Vagina (tissue), 2 donors: ENCODE data around the gene MELK. TPM values are rescaled to one million over a fixed set of nuclear protein-coding genes. Genes with fewer than 3 reads are reported as not detected.
"Not testable (repeated sequence)": the region's sequence is repeated elsewhere in the genome, so short reads cannot be mapped to it uniquely, and the experiment has no call there.

Experiments
- DNase-seq, 2 donors: peaks; one replicate each; pipeline ENCODE4 v3.0.0-alpha.2; 2017; ENCODE audit errors: extremely low spot score in 2 of 2
- H3K27ac ChIP-seq: fragments of 200-600 bp; sonication (generic); one replicate; pipeline ENCODE4 v1.5.1; 2019
- H3K27me3 ChIP-seq: fragments of 200-600 bp; sonication (generic); one replicate; pipeline ENCODE4 v1.5.1; 2019
- H3K36me3 ChIP-seq, 2 donors: fragments of 200-600 bp; sonication (generic); one replicate each; pipeline ENCODE4 v1.5.1; 2017 to 2019
- H3K4me1 ChIP-seq: fragments of 200-600 bp; sonication (generic); one replicate; pipeline ENCODE4 v1.5.1; 2019
- H3K4me3 ChIP-seq, 2 donors: fragments of 200-600 bp; sonication (generic); 1 replicate in 1 of 2; 2 replicates in 1 of 2; pipeline ENCODE4 v1.5.1; 2016 to 2019
- H3K9me3 ChIP-seq: fragments of 200-600 bp; sonication (generic); one replicate; pipeline ENCODE4 v1.5.1; 2019
- POLR2A ChIP-seq, 2 donors: fragments of 450-650 bp; IDR thresholded peaks; one replicate each; pipeline ENCODE4 v1.6.1; 2017; ENCODE audit warnings: antibody characterized with exemption in 2 of 2, mild to moderate bottlenecking in 2 of 2, moderate library complexity in 2 of 2
- POLR2AphosphoS5 ChIP-seq, 2 donors: sonication (generic); formaldehyde crosslinking; IDR thresholded peaks; one replicate each; pipeline ENCODE4 v1.9.0; 2017; ENCODE audit warnings: antibody characterized with exemption in 2 of 2, mild to moderate bottlenecking in 2 of 2, low read depth in 1 of 2; ENCODE audit not compliant: insufficient read depth in 1 of 2
- intact Hi-C: fragments of 100-400 bp; cut with DNase I; formaldehyde crosslinking; loops from one replicate; pipeline ENCODE4 v1.15.1; 2023
- total RNA-seq: library from RNA; depleted of rRNA; stranded (reverse); fragments of >200 nt; gene quantifications from one replicate; pipeline ENCODE4 v1.2.3, GENCODE V29; 2016
- TF ChIP-seq, protein P1 (sequence below), 3 experiments: fragments of 450-650 bp in 2 of 3; fragments of 200-600 bp in 1 of 3; sonication (generic) in 1 of 3; IDR thresholded peaks; one replicate each; pipeline ENCODE4 v1.5.1; 2017 to 2019; ENCODE audit warnings: antibody characterized with exemption in 3 of 3, mild to moderate bottlenecking in 2 of 3, moderate library complexity in 2 of 3

MELK gene
- total RNA-seq: 2.9 TPM

DNA sequence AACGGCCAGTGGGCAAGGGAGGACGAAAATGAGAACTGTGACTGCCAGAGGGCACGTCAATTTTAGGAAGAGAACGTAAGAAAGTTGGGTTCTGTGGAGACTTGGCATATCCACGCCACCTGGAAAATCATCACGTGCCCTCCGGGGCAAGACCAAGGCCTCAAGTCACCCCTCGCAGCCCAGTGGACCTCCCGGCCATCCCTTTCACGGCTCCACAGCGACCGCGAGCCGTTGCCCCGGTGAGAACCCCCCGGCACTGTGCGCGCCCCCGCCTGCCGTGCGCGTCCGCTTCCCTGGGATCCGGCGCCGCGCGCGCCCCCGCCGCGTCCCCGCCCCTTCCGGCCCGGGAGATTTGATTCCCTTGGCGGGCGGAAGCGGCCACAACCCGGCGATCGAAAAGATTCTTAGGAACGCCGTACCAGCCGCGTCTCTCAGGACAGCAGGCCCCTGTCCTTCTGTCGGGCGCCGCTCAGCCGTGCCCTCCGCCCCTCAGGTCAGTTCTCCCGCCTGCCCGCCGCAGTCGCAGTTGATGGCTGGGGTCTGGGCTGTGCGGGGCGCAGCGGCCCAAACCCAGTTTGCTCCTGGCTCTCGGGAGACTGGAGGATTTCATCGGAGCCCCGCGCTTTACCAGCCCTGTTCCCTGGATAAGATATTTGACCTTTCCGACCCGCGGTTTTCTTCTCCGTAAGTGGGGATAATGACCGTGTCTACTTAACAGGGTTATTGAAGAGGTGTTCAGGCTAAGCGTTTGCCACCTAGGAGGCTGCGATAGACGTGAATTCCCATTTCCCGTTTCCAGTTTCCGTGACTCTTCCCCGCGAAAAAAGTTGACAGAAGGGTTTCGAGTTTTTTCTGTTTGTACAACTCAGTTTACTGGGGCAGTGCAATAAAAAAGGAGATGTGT lies at the start of gene MELK:
MELK (plus strand) TSS at position 381 of the 904 bp plus-strand sequence. CDS start 8,787 bp downstream, outside the sequence.
- no peaks in the 10 kb centered on the region for H3K27me3 ChIP-seq
- intact Hi-C loops: no loop called here
- no peaks in the 10 kb centered on the region for H3K36me3 ChIP-seq
- TF ChIP-seq POLR2A (IDR thresholded peaks at IDR 0.05) (no peak), POLR2AphosphoS5 (IDR thresholded peaks at IDR 0.05; ENCODE audit: insufficient read depth in 1 of 2, low read depth in 1 of 2) (peak in 1 of 2 donors; percentile 40)
- peak within 1 kb of the TSS; percentile 78 for H3K27ac ChIP-seq
- DNase-seq: no peak
- H3K4me1 ChIP-seq: peaks cover 16% of the 10 kb centered on the region
- peak within 1 kb of the TSS; percentile 70 to 87 for H3K4me3 ChIP-seq
- no peaks in the 10 kb centered on the region for H3K9me3 ChIP-seq

DNA sequence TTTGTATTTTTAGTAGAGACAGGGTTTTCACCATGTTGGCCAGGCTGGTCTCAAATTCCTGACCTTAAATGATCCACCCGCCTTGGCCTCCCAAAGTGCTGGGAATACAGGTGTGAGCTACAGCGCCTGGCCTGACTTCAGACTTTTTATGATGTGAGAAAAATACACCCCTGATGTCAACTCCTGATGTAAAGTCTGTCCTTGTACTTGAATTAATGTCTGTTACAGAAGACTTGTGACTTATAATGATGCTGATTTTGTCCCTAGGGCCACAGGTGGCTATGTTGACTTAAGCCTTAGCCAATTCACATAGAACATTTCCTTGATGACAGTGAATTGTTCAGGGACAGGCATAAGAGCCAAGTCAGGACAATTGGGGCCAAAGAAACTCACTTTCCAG lies 42.5 kb upstream of the MELK start:
- TF ChIP-seq POLR2A (IDR thresholded peaks at IDR 0.05): no peak
- TF ChIP-seq, protein P1, sequence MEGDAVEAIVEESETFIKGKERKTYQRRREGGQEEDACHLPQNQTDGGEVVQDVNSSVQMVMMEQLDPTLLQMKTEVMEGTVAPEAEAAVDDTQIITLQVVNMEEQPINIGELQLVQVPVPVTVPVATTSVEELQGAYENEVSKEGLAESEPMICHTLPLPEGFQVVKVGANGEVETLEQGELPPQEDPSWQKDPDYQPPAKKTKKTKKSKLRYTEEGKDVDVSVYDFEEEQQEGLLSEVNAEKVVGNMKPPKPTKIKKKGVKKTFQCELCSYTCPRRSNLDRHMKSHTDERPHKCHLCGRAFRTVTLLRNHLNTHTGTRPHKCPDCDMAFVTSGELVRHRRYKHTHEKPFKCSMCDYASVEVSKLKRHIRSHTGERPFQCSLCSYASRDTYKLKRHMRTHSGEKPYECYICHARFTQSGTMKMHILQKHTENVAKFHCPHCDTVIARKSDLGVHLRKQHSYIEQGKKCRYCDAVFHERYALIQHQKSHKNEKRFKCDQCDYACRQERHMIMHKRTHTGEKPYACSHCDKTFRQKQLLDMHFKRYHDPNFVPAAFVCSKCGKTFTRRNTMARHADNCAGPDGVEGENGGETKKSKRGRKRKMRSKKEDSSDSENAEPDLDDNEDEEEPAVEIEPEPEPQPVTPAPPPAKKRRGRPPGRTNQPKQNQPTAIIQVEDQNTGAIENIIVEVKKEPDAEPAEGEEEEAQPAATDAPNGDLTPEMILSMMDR (IDR thresholded peaks at IDR 0.05): no peak
- H3K27ac ChIP-seq: no peak overlapping the region

DNA sequence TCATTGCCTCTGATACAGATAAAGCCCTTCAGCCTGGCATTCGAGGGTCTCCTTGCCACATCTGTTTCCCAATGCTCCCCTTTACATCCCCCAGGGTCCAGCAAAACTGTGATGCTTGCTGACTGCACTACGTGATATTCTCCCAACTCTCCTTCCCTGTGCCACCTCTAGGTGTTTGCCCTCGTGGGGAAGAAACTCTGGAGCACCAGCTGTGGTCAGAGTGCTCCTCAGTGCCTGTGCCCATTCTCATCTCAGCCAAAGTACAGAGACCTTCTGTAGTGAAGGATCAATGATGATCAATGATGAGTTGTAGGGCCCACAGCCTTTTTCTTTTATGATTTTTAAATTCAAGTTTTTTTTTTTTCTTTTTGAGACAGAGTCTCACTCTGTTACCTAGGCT lies 40.3 kb upstream of the MELK start:
- no peak for TF ChIP-seq POLR2A (IDR thresholded peaks at IDR 0.05)
- no peak for TF ChIP-seq POLR2AphosphoS5 (IDR thresholded peaks at IDR 0.05; ENCODE audit: insufficient read depth in 1 of 2, low read depth in 1 of 2)
- TF ChIP-seq, protein P1 (IDR thresholded peaks at IDR 0.05): no peak

More for the DNA sequence above, 42.5 kb upstream of the MELK start:
- no peaks in the 10 kb centered on the region for H3K27me3 ChIP-seq
- H3K9me3 ChIP-seq: no peaks in the 10 kb centered on the region
- H3K36me3 ChIP-seq: no peaks in the 10 kb centered on the region
- intact Hi-C loops: no loop called here
- H3K4me3 ChIP-seq: no peak overlapping the region
- no peaks in the 10 kb centered on the region for H3K4me1 ChIP-seq
- DNase-seq: no peak

DNA sequence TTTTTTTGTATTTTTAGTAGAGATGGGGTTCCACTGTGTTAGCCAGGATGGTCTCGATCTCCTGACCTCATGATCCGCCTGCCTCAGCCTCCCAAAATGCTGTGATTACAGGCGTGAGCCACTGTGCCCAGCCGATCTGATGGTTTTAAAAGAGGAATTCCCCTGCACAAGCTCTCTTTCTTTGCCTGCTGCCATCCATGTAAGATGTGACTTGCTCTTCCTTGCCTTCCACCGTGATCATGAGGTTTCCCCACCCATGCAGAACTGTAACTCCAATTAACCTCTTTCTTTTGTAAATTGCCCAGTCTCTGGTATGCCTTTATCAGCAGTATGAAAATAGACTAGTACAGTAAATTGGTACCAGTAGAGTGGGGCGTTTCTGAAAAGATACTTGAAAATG lies 39.0 kb upstream of the MELK start:
- H3K4me3 ChIP-seq, H3K27ac ChIP-seq, H3K27me3 ChIP-seq, H3K4me1 ChIP-seq, DNase-seq, H3K36me3 ChIP-seq, H3K9me3 ChIP-seq, intact Hi-C loops: not testable (repeated sequence)

More for the DNA sequence above, 40.3 kb upstream of the MELK start:
- Histone ChIP-seq H3K27ac (no peak overlapping the region), H3K4me1 (no peaks in the 10 kb centered on the region), H3K9me3 (no peaks in the 10 kb centered on the region), H3K4me3 (no peak overlapping the region), H3K36me3 (no peaks in the 10 kb centered on the region), H3K27me3 (no peaks in the 10 kb centered on the region)
- intact Hi-C loops: no loop called here
- DNase-seq: no peak

DNA sequence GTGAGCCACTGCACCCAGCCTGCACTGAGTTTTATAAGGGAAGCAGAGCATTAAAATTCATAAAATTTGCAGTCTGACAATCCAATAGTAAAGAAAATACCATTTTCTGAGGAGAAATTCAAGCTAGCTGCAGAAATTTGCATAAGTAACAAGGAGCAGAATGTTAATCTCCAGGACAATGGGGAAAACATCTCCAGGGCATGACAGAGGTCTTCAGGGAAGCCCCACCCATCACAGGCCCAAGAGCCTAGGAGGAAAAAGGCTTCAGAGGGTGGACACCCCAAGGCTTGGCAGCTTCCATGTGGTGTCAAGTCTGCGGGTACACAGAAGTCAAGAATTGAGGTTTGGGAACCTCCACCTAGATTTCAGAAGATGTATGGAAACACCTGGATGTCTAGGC lies 37.6 kb upstream of the MELK start:
- no peak for DNase-seq
- Histone ChIP-seq H3K4me3 (no peak overlapping the region), H3K27me3 (no peaks in the 10 kb centered on the region), H3K9me3 (no peaks in the 10 kb centered on the region), H3K27ac (no peak overlapping the region), H3K36me3 (no peaks in the 10 kb centered on the region), H3K4me1 (no peaks in the 10 kb centered on the region)
- TF ChIP-seq, protein P1 (IDR thresholded peaks at IDR 0.05): no peak
- TF ChIP-seq POLR2AphosphoS5 (IDR thresholded peaks at IDR 0.05; ENCODE audit: insufficient read depth in 1 of 2, low read depth in 1 of 2): no peak
- no peak for TF ChIP-seq POLR2A (IDR thresholded peaks at IDR 0.05)
- intact Hi-C loops: no loop called here

DNA sequence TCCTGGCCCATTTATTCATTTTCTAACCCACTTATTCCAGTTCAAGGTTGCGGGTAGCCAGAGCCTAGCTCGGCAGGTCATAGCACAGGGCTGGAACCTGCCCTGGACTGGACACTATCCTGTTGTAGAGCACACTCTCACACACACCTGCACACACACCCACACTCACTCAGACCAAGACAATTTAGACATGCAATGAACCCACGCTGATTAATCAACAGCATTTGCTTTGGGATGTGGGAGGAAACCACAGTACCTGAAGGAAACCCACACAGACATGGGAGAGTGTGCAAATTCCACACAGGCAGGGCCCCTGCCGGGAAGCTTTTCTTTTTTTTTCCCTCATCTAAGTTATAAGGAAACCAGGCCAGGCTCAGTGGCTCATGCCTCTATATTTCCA lies 34.8 kb upstream of the MELK start:
- H3K9me3 ChIP-seq: no peaks in the 10 kb centered on the region
- intact Hi-C loops: no loop called here
- H3K4me1 ChIP-seq: no peaks in the 10 kb centered on the region
- H3K27me3 ChIP-seq: no peaks in the 10 kb centered on the region
- H3K4me3 ChIP-seq: no peak overlapping the region
- H3K27ac ChIP-seq: no peak overlapping the region
- no peaks in the 10 kb centered on the region for H3K36me3 ChIP-seq
- TF ChIP-seq POLR2A (IDR thresholded peaks at IDR 0.05): no peak
- TF ChIP-seq POLR2AphosphoS5 (IDR thresholded peaks at IDR 0.05; ENCODE audit: insufficient read depth in 1 of 2, low read depth in 1 of 2): no peak
- TF ChIP-seq, protein P1 (IDR thresholded peaks at IDR 0.05): no peak
- DNase-seq: no peak
